Duodenal mucosa (tissue), 2 donors: ENCODE measurements around the gene GAL3ST2.

Experiments used
- H3K27ac ChIP-seq: one replicate; pipeline ENCODE4 v1.7.0; 2013; ENCODE audit warnings: low read depth, low read length
- H3K27me3 ChIP-seq, 2 donors: one replicate each; pipeline ENCODE4 v1.7.0; 2013; ENCODE audit warnings: low read length in 2 of 2, control low read depth in 1 of 2; ENCODE audit not compliant: insufficient read depth in 2 of 2, control insufficient read depth in 1 of 2
- H3K36me3 ChIP-seq, 2 donors: one replicate each; pipeline ENCODE4 v1.7.0; 2013; ENCODE audit warnings: low read length in 2 of 2, control low read depth in 1 of 2; ENCODE audit not compliant: insufficient read depth in 2 of 2, control insufficient read depth in 1 of 2
- H3K4me1 ChIP-seq, 2 donors: one replicate each; pipeline ENCODE4 v1.7.0; 2013; ENCODE audit warnings: low read length in 2 of 2, control low read depth in 1 of 2; ENCODE audit not compliant: insufficient read depth in 2 of 2, control insufficient read depth in 1 of 2
- H3K4me3 ChIP-seq, 2 donors: one replicate each; pipeline ENCODE4 v1.7.0; 2013; ENCODE audit warnings: low read length in 2 of 2, low read depth in 1 of 2
- H3K9ac ChIP-seq, 2 donors: one replicate each; pipeline ENCODE4 v1.7.0; 2013; ENCODE audit warnings: low read length in 2 of 2, low read depth in 1 of 2
- H3K9me3 ChIP-seq, 2 donors: one replicate each; pipeline ENCODE4 v1.7.0; 2013; ENCODE audit warnings: low read length in 2 of 2, control low read depth in 1 of 2; ENCODE audit not compliant: control insufficient read depth in 1 of 2

The GAL3ST2 gene

DNA sequence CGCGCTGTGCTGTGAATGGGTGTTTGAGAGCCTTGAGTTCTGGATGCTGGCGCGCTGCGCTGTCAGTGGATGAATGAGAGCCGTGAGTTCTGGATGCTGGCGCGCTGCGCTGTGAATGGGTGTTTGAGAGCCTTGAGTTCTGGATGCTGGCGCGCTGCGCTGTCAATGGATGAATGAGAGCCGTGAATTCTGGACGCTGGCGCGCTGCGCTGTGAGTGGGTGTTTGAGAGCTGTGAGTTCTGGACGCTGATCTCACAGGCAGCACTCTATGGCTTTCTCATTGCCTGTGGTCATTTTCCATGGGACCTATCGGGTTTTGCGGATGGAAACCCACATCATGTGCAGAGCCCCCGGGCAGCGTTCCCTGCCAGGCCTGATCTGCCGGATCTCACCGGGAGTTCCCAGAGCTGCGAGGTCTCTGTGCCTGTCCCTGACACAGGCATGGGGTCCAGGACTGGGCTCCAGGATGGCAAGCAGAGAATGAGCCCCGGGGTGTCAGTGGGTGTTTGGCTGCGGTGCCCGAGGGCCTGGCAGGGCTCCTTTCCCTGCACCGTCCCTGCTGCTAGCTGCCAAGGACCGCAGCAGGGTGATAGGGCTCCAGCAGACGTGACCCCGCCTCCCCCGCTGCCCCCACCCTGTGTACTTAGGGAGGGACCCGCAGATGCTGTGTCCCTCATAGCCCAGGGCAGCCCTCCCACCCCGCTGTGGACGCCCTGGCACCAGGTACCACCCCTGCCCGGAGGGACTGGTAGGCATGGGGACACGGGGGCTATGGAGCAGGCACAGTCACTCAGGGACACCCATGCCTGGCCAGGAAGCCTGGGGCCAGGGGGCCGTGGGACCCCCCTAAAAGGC lies 72.4 kb downstream of the GAL3ST2 start:
- Histone ChIP-seq H3K4me3 (no peak overlapping the region), H3K36me3 (no peaks in the 10 kb centered on the region), H3K9me3 (no peaks in the 10 kb centered on the region), H3K27me3 (no peaks in the 10 kb centered on the region), H3K4me1 (peaks cover 6 to 9% of the 10 kb centered on the region in 2 donors), H3K27ac (no peak overlapping the region), H3K9ac (no peak overlapping the region)

DNA sequence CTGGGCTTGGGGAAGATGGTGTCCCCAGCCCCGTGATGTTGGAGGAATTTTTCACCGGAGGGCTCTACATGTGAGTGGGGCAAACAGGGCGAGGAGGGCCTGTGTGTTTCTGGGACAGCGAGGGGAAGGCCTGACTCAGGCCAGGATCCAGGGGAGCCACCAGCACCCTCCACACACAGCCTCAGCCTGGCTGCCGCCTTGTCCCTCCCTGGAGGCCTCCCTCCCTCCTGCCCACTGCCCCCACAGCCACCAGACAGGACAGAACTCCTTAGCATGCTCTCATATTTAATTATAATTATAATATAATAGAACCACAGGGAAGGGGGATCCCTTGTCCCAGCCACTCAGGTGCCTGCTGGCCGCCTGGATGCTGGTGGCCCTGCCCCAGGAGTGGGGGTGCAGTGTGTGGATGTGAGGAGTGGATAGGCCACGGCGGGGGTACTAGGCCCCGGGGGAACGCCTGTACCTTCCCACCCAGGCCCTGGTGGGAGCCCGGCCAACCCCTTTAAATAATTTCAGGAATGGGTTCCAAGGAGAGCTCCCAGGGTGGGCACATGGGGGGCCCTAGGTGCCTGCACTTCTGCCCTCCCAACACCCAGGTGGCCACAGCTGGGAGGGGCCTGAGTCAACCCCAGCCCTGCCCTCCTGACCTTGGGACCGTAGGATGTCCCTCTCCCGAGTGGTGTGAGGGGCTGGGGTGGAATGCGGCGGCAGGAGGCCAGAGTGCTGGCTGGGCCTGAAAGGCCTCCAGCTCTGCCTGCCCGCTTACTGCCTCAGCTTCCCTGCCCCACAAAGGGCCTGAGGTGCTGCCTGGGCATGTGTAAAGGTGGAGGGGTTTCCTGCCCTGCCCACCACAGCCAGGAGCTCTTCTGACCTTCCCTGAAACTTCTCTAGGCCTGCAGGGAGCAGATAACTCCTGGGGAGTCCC lies 73.3 kb downstream of the GAL3ST2 start:
- H3K4me1 ChIP-seq, result peaks cover 1 to 5% of the 10 kb centered on the region in 2 donors
- no peak overlapping the region for H3K4me3 ChIP-seq
- no peak overlapping the region for H3K9ac ChIP-seq
- H3K36me3 ChIP-seq, result no peaks in the 10 kb centered on the region
- no peak overlapping the region for H3K27ac ChIP-seq
- H3K9me3 ChIP-seq, result no peaks in the 10 kb centered on the region
- H3K27me3 ChIP-seq, result no peaks in the 10 kb centered on the region

DNA sequence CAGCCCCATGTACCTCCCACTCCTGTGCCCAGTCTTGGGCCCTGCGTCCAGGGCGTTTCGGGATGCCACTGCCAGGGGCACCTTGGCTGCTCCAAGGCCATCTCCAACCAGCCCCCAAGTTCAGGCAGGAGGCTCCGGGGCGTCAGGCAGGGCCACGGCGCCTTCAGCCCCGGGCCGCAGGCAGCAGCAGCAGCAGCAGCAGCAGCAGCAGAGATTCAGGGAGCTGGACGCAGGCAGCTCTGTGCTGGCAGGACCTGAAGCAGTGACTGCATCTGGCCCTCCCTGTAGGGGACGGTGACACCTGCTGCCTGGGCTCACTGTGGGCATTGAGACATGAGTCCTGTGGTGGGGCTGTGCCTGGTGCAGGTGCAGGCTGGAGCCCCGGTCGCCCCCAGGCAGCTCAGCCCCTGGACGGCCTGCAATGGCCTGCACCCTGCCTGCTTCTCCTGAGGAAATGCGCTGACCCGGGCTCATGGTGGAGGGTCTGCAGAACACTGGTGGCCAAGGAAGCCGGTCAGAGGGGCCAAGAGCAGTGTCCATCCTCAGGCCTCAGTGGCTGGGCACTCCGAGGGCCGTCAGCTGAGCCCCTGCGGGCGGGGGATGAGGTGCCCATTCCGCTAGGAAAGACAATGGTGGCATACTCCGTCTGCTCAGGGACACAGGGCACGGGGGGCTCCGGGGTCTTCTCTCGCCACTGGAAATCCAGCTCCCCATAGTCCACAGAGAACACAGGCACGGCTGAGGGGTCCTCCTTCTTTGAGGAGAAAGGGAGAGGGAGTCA lies 74.1 kb downstream of the GAL3ST2 start:
- Histone ChIP-seq H3K36me3 (no peaks in the 10 kb centered on the region), H3K4me1 (no peaks in the 10 kb centered on the region), H3K9me3 (no peaks in the 10 kb centered on the region), H3K4me3 (no peak overlapping the region), H3K27me3 (no peaks in the 10 kb centered on the region), H3K27ac (no peak overlapping the region), H3K9ac (no peak overlapping the region)

DNA sequence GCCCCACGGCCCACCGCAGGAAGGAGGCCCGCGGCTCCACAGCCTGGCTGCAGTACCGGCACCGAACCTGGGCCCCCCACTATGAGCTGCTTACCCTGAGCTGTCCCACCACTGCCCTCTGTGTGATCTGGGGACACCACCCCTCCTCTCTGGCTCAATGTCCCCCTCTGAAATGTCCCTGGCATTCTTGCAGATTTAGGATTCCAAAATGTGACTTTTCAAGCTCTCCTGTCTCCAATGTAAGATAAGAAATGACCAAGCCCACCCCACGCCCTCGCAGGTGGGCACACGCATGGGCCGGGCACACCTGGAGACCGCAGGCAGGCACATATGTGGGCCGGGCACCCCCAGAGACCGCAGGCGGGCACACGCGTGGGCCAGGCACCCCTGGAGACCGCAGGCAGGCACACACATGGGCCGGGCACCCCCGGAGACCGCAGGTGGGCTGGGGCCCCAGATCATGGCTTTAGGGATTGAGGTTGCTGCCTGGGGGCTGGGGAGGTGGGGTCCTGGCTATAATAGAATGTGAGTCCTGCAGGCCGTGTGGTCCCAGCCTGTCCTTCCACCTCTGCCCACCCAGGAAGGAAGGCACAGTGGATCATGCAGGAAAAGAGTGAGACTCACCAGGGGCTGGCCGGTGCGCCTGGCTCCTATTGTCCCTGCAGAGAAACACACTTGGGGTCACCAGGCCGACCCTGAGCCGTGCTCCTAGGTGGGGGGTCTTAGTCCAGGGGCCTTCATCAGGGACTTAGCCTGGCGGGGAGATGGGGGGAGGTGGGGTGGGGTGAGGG lies 74.9 kb downstream of the GAL3ST2 start:
- Histone ChIP-seq H3K9me3 (no peaks in the 10 kb centered on the region), H3K27me3 (no peaks in the 10 kb centered on the region), H3K4me3 (no peak overlapping the region), H3K9ac (no peak overlapping the region), H3K4me1 (no peaks in the 10 kb centered on the region), H3K27ac (no peak overlapping the region), H3K36me3 (no peaks in the 10 kb centered on the region)

DNA sequence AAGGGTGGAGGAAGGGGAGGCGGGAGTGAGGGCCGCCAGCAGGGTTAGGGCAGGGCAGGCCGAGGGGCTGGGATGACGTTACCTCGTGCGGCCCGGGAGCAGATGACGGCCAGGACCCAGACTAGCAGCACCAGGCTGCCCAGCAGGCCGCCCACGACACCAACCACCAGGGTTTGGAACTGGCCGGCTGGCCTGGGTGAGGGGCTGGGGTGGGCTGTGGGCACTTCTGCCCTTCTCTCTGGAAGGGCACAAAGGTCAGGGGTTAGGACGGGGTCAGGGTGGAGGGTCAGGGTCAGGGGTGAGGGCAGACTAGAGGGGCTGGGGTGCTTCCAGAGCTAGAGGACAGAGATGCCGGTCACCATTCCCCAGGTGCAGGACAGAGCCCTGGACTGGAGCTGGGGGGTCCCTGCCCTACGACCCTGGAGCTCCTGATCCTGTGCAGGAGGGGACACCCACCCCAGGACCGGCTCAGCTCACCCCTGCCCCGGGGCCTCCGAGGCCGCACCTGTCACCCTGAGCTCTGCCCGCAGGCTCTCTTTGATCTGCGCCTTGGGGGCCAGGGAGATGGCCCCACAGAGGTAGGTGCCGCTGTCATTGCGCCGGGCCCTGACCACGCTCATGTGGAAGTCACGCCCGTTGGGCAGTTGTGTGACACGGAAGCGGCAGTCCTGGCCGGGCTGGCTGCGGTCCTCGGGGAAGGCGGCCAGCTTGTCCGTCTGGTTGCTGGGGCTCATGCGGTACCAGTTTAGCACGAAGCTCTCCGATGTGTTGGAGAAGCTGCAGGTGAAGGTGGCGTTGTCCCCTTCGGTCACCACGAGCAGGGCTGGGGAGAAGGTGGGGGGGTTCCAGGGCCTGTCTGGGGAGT lies 75.7 kb downstream of the GAL3ST2 start:
- Histone ChIP-seq H3K27ac (no peak overlapping the region), H3K9me3 (no peaks in the 10 kb centered on the region), H3K4me1 (no peaks in the 10 kb centered on the region), H3K36me3 (no peaks in the 10 kb centered on the region), H3K4me3 (no peak overlapping the region), H3K27me3 (no peaks in the 10 kb centered on the region), H3K9ac (no peak overlapping the region)

DNA sequence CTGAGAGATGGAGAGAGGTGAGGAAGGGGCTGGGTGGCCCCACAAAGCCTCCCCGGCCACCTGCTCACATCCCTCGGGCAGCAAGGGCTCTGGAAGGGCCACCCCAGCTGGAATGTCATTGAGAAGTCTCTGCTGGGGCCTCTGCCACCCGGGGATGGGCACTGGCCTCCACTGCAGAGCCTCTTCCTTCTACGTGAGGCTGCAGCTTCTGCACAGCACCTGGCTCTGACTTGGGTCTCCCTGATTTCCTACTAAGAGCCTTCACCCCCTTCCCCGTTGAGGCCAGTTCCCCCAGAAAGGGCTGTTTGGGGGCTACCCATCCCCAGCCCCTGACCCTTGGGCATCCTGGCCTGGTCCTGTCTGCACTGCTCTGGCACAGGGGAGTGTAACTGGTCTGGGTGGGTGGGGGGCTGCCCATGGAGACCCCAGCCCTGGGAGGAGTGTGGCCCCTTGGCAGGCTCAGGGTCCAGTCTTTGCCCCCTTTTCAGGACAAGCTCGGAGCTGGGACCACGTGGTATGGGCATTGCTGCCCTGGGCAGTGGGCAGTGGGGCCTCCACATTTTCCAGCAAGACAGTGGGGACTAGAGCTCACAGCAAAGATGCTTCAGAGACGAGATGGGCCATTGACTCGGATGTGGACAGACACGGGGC lies 76.5 kb downstream of the GAL3ST2 start:
- Histone ChIP-seq H3K27me3 (no peaks in the 10 kb centered on the region), H3K4me3 (no peak overlapping the region), H3K36me3 (no peaks in the 10 kb centered on the region), H3K9me3 (no peaks in the 10 kb centered on the region), H3K9ac (no peak overlapping the region), H3K27ac (no peak overlapping the region), H3K4me1 (no peaks in the 10 kb centered on the region)
